ENCODE data around the gene JADE2. TPM values are rescaled to one million over a fixed set of nuclear protein-coding genes. Genes with fewer than 3 reads are reported as not detected.

JADE2 gene
- total RNA-seq, 2 experiments from 2014 or later = 88.1 to 98.4 TPM

DNA sequence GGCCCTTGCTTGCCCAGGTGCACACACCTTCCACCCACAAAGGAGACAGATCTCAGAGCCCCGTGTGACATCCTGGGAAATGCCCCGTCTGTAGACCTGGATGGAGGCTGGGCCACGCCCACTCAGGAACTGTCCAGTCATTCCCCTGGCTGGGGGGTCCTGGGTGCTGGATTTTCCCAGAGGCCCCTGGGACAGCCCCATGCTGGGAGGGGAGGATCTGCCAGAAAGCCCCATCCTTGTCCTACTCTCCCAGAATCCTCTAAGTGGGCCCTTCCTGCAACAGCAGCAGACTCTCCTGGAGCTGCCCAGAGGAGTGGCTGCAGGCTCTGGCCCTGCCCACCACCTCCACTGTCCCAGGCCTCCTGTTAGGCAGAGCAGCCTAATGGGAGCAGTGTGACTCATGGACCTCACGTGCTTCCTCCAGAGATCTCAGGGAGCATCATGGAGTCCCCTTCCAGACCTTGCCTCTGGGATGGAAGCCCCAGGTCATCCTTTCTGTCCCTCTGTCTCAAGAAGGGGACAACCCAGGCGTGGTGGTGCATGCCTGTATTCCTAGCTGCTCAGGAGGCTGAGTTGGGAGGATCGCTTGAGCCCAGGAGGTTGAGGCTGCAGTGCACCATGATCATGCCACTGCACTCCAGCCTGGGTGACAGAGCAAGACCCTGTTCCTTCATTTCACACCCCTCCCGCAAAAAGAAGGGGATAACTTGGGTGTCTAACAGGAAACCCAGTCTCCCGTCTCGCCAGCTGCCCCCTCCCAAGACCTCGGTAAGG is 51.7 kb downstream of the JADE2 start:
- H3K36me3 Mint-ChIP-seq = peaks cover 22% of the 10 kb centered on the region
- DNase-seq (no peak), ATAC-seq (no peak)
- no peak overlapping the region for H3K27ac Mint-ChIP-seq
- no peaks in the 10 kb centered on the region for H3K9me3 Mint-ChIP-seq (ENCODE audit: low read depth)
- CTCF ChIA-PET = interaction anchor here (1.0 to 3.9 kb wide), 20 partner anchors 9 to 574 kb away, joined by 3 to 31 read pairs (median 4); partner anchors contain the start of gene CDKN2AIPNL
- no peak overlapping the region for H3K4me3 Mint-ChIP-seq
- no peaks in the 10 kb centered on the region for H3K4me1 Mint-ChIP-seq
- no peaks in the 10 kb centered on the region for H3K27me3 Mint-ChIP-seq

DNA sequence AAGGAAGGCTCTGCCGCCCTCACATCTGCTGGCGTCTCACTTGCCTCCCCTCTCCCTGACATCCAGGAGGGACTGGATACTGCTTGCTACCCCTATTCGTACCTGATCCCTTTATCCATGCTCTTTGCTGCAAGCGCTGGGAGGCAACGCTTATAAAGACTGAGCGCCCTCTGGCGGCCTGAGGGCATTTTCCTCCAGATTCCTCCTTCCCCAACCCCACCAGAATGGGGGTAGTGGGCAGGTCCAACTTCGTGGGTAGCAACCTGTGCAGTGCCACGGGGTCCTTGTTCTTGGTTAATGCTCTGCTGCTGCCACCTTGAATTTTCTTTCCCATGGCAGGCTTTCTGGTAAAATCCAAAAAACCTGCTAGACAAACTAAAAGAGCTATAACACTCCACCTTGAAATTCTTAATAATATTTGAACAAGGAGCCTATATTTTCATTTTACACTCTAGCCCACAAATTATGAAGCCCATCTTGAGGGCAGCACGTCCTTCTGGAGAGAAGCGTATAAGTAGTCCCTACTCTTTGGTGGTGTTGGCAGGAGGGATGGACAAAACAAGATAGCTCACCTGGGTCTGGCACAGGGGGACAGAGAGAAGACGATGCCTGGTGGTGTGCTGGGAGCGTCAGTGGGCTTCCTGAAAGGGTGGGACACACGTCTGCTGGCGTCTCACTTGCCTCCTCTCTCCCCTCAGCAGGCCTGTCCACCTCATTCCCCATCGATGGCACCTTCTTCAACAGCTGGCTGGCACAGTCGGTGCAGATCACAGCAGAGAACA is 52.5 kb downstream of the JADE2 start:
- ATAC-seq = peak; percentile 76
- H3K4me3 Mint-ChIP-seq = no peak overlapping the region

DNA sequence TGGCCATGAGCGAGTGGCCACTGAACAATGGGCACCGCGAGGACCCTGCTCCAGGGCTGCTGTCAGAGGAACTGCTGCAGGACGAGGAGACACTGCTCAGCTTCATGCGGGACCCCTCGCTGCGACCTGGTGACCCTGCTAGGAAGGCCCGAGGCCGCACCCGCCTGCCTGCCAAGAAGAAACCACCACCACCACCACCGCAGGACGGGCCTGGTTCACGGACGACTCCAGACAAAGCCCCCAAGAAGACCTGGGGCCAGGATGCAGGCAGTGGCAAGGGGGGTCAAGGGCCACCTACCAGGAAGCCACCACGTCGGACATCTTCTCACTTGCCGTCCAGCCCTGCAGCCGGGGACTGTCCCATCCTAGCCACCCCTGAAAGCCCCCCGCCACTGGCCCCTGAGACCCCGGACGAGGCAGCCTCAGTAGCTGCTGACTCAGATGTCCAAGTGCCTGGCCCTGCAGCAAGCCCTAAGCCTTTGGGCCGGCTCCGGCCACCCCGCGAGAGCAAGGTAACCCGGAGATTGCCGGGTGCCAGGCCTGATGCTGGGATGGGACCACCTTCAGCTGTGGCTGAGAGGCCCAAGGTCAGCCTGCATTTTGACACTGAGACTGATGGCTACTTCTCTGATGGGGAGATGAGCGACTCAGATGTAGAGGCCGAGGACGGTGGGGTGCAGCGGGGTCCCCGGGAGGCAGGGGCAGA is 53.3 kb downstream of the JADE2 start:
- Mint-ChIP-seq H3K4me3 (no peak overlapping the region), H3K27me3 (no peaks in the 10 kb centered on the region), H3K36me3 (peaks cover 14% of the 10 kb centered on the region), H3K27ac (no peak overlapping the region), H3K4me1 (no peaks in the 10 kb centered on the region), H3K9me3 (ENCODE audit: low read depth) (no peaks in the 10 kb centered on the region)
- CTCF ChIA-PET = interaction anchor here (0.6 to 3.9 kb wide), 35 partner anchors 9 to 539 kb away, joined by 3 to 31 read pairs (median 4); partner anchors contain the start of gene CDKN2AIPNL
- ATAC-seq (no peak), DNase-seq (no peak)

More for the DNA sequence above, 52.5 kb downstream of the JADE2 start:
- Mint-ChIP-seq H3K27ac (peak overlapping the region; percentile 17), H3K36me3 (peaks cover 21% of the 10 kb centered on the region), H3K9me3 (ENCODE audit: low read depth) (no peaks in the 10 kb centered on the region), H3K4me1 (no peaks in the 10 kb centered on the region), H3K27me3 (no peaks in the 10 kb centered on the region)
- CTCF ChIA-PET = interaction anchor here (0.6 to 3.9 kb wide), 36 partner anchors 10 to 575 kb away, joined by 3 to 31 read pairs (median 4); partner anchors contain the start of gene CDKN2AIPNL
- DNase-seq = peak; percentile 83

DNA sequence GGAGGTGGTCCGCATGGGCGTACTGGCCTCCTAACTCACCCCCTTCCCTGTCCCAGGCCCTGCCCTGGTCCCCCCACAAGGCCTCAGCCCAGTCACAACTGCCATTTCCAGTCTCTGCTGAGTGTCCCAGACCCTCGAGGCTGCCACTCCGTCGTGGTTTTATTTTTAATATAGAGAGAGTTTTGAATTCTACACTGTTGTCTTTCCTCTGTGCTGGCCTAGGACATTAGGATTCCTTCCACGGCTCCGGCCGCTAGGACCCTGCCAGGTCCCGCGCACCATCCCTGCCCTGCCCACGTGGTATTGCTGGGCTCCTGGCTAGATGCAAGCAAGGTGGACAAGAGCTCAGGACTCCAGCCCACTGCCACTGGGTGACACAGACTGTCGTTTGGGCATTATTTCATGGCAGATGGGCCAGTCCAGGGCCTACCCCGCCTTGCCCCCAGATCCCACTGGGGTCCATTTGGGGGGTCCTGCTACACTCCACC is 53.9 kb downstream of the JADE2 start:
- no peaks in the 10 kb centered on the region for H3K9me3 Mint-ChIP-seq (ENCODE audit: low read depth)
- peaks cover 14% of the 10 kb centered on the region for H3K36me3 Mint-ChIP-seq
- DNase-seq (no peak), ATAC-seq (no peak)
- no peaks in the 10 kb centered on the region for H3K27me3 Mint-ChIP-seq
- no peak overlapping the region for H3K27ac Mint-ChIP-seq
- H3K4me1 Mint-ChIP-seq = no peaks in the 10 kb centered on the region
- no peak overlapping the region for H3K4me3 Mint-ChIP-seq
- CTCF ChIA-PET = interaction anchor here (0.8 to 3.9 kb wide), 4 partner anchors 9 to 52 kb away, joined by 3 to 31 read pairs (median 20); no protein-coding TSS in a partner anchor

DNA sequence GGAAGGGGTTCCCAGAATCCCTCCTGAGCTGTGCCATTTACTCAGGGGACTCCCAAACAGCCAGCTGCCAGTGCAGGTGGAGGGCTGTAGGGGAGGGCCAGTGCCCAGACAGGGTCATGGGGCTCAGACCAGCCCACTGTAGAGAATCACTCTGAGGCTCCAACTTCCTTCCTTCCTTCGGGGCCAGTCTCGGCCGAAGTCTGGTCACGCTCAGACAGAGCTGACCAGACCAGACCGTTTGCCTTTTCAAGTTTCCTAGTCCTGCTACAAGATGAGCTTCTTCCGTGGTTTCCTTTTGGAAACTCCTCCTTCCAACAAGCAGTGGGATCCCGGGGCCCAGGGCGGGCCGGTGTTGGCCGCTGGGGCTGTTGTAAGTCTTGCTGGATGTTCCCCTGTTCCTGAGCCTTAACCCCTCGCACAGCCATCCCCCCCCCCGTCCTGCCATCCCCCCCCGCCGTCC is 54.6 kb downstream of the JADE2 start:
- Mint-ChIP-seq H3K4me3 (no peak overlapping the region), H3K4me1 (no peaks in the 10 kb centered on the region), H3K9me3 (ENCODE audit: low read depth) (no peaks in the 10 kb centered on the region), H3K27me3 (no peaks in the 10 kb centered on the region), H3K27ac (no peak overlapping the region), H3K36me3 (peaks cover 14% of the 10 kb centered on the region)
- DNase-seq (no peak), ATAC-seq (no peak)
- CTCF ChIA-PET = interaction anchor here (0.8 to 3.9 kb wide), 5 partner anchors 8 to 325 kb away, joined by 3 to 31 read pairs (median 3); partner anchors contain the start of genes CDKN2AIPNL and PCBD2

DNA sequence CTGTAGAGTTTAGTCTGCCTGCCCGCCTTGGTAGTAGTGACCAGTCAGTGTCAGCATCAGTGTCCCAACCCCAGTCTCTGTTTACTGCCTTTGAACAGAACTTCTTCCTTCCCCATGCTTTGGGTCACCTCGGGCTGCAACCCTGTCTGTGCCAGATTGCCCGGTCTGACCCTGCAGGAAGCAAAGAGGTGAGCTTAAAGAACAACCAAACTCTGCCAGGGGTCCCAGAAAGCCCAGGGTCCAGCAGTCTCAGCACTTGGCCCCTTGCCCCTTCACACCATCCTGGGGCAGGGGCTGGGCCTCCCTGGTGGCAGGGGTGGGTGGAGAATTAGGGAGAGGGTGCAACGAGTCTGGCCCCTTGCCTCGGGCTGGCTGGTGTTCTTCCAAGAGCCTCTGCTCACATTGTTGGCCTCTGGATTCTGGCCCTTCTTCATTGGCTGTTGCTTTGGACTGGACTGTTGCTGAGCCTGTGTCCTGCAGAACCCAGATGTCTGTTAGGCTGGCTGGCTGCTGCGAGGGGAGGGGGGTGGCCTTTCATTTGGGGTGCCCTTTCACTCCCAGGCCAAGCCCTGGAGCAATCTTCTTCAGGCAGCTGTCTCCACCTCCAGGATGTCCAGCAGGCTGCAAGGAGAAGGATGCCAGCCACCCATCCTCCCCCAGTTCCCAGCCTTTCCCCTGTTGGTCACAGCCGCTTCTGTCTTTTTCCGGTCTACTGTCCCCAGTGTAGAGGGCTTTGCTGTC is 55.9 kb downstream of the JADE2 start:
- no peak for DNase-seq
- Mint-ChIP-seq H3K27ac (no peak overlapping the region), H3K36me3 (peaks cover 14% of the 10 kb centered on the region), H3K4me1 (peaks cover under 1% of the 10 kb centered on the region), H3K4me3 (no peak overlapping the region), H3K9me3 (ENCODE audit: low read depth) (no peaks in the 10 kb centered on the region), H3K27me3 (no peaks in the 10 kb centered on the region)
- CTCF ChIA-PET = interaction anchor here (0.8 to 1.4 kb wide), 4 partner anchors 170 to 285 kb away, joined by 3 to 5 read pairs (median 3); partner anchors contain the start of gene CDKN2AIPNL
- ATAC-seq = no peak

DNA sequence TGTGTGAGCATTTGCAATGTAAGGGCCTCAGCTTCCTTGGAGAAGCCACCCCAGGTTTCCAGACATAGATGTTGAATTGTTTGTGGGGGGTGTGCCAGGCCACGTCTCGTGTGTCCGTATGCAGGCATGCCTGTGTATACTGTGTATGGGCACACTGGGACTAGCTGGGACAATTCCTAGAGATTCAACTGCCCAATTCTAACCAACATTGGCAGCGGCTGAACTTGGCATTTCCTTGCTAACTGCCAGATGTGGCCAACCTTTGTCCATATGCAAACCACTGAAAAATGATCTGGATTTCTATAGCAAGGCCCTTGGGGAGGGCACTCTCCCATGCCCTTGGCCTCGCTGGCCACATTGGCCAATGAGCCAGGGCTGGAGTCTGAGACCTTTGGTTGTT is 56.8 kb downstream of the JADE2 start:
- H3K36me3 Mint-ChIP-seq = peaks cover 14% of the 10 kb centered on the region
- no peak overlapping the region for H3K4me3 Mint-ChIP-seq
- peaks cover 7% of the 10 kb centered on the region for H3K4me1 Mint-ChIP-seq
- no peaks in the 10 kb centered on the region for H3K27me3 Mint-ChIP-seq
- CTCF ChIA-PET = interaction anchor here (0.8 kb wide), 1 partner anchor 278 kb away, joined by 3 read pairs; no protein-coding TSS in a partner anchor
- no peak for DNase-seq
- no peak overlapping the region for H3K27ac Mint-ChIP-seq
- no peaks in the 10 kb centered on the region for H3K9me3 Mint-ChIP-seq (ENCODE audit: low read depth)
- no peak for ATAC-seq

DNA sequence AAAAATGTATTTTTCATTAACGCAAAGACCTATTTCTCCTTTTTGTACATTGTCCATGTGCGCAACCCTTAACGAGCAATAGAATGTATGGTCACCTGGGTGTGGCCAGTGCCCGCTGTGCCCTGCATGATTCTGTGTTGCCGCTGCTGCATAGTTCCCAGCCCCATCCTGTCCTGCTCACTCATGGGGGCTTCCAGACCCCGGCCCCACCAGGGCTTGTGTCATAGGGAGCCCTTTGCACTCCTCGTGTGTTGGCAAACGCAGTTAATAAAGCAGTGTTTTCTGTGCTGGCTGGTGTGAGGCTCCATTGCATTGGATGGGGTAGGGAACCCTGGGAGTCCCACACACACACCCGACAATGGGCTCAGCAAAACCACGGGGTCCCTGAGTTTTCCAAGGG is 57.5 kb downstream of the JADE2 start:
- Mint-ChIP-seq H3K9me3 (ENCODE audit: low read depth) (no peaks in the 10 kb centered on the region), H3K27me3 (no peaks in the 10 kb centered on the region), H3K27ac (no peak overlapping the region), H3K4me3 (no peak overlapping the region), H3K36me3 (peaks cover 11% of the 10 kb centered on the region), H3K4me1 (peaks cover 7% of the 10 kb centered on the region)
- CTCF ChIA-PET = no interaction called here
- DNase-seq (no peak), ATAC-seq (no peak)

DNA sequence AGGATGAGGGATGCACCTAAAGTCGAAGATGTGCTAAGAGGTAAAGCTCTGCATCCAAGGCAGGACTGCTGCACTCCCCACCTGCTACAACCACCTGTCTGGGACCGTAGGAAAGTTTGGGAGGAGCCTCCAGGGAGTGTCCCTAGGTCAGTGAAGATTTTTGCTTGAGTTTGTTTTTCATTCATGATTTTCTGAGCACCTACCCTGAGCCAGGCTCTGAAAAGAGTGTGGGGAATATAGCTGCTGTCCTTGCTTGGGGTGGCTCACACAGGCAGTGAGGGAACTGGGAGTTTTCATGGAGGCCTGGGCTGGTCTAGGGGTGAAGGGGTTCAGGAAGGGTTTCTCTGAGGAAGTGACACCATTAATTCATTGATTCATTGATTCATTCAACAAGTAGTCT is 58.3 kb downstream of the JADE2 start:
- ATAC-seq = no peak
- Mint-ChIP-seq H3K4me1 (peaks cover 7% of the 10 kb centered on the region), H3K27ac (no peak overlapping the region), H3K27me3 (no peaks in the 10 kb centered on the region), H3K4me3 (no peak overlapping the region), H3K36me3 (peaks cover 5% of the 10 kb centered on the region), H3K9me3 (ENCODE audit: low read depth) (no peaks in the 10 kb centered on the region)
- CTCF ChIA-PET = interaction anchor here (1.2 to 4.6 kb wide), 2 partner anchors 57 to 280 kb away, joined by 3 to 37 read pairs; no protein-coding TSS in a partner anchor
- no peak for DNase-seq

DNA sequence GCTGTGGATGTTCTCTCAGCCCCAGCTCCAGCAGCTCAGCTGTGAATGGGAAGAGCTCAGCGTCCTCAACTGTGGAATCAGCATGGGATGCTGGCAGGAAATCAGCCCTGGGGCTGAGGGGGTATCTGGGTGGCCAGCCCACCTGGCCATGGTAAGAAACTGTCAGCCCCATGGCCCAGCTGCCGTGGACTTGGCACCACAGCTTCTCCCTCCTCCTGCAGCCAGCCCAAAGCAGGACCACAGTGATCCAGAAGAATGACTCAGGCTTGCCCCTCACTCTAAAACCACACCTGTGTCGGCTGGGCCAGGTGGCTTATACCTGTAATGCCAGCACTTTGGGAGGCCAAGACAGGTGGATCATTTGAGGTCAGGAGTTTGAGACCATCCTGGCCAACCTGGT is 59.2 kb downstream of the JADE2 start:
- Mint-ChIP-seq H3K4me3 (no peak overlapping the region), H3K9me3 (ENCODE audit: low read depth) (no peaks in the 10 kb centered on the region), H3K27ac (no peak overlapping the region), H3K27me3 (no peaks in the 10 kb centered on the region), H3K4me1 (peaks cover 7% of the 10 kb centered on the region), H3K36me3 (peaks cover 2% of the 10 kb centered on the region)
- DNase-seq (no peak), ATAC-seq (no peak)
- CTCF ChIA-PET = interaction anchor here (1.0 to 4.6 kb wide), 4 partner anchors 173 to 281 kb away, joined by 3 to 37 read pairs (median 3); partner anchors contain the start of gene CDKN2AIPNL

DNA sequence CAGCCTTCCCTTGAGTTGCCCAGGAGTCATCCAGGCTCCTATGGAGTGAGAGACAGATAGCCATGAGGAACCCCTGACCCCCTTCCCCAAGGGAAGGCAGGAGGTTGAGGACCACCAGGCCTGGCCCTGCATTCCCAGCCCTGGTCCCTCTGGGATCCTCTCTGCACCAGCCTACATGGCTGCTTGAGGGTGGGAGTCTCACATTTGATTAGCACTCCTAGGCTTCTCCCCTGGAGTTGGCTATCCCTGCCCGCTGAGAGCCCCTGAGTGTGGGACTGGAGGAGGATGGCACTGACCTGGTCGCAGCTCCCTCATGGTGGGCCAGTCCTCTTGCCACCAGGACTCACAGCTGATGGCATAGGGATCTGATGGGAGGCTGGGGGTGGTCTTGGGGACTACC is 60.5 kb downstream of the JADE2 start:
- Mint-ChIP-seq H3K27ac (no peak overlapping the region), H3K9me3 (ENCODE audit: low read depth) (no peaks in the 10 kb centered on the region), H3K27me3 (no peaks in the 10 kb centered on the region), H3K4me1 (peaks cover 8% of the 10 kb centered on the region), H3K4me3 (no peak overlapping the region), H3K36me3 (no peaks in the 10 kb centered on the region)
- ATAC-seq (no peak), DNase-seq (no peak)
- CTCF ChIA-PET = interaction anchor here (1.1 to 4.6 kb wide), 8 partner anchors 12 to 287 kb away, joined by 3 to 38 read pairs (median 10); partner anchors contain the start of genes CDKN2AIPNL and SAR1B
